H9 (cell line): ENCODE results near the gene RPL19. TPM values are rescaled to one million over a fixed set of nuclear protein-coding genes. Genes with fewer than 3 reads are reported as not detected.
A peak's percentile ranks its signal among the peaks of the same experiment; 100 is the strongest.

Experiments
- DNase-seq: peaks from one replicate; pipeline ENCODE4 v3.0.0-alpha.2; 2017
- H2AFZ ChIP-seq: one replicate; pipeline ENCODE4 v1.6.1; 2013; ENCODE audit warnings: mild to moderate bottlenecking, low read length, control low read depth, moderate library complexity
- H2AK5ac ChIP-seq: 2 replicates; pipeline ENCODE4 v1.6.1; 2013; ENCODE audit warnings: low read length, control low read depth, mixed read lengths; ENCODE audit not compliant: insufficient read length
- H2BK120ac ChIP-seq: one replicate; pipeline ENCODE4 v1.6.1; 2013; ENCODE audit warnings: low read depth, mild to moderate bottlenecking, low read length, control low read depth, inconsistent platforms; ENCODE audit not compliant: poor library complexity, severe bottlenecking
- H2BK12ac ChIP-seq: 2 replicates; pipeline ENCODE4 v1.6.1; 2013; ENCODE audit warnings: low read length, control low read depth, mixed read lengths, low read depth; ENCODE audit not compliant: insufficient read length
- H2BK15ac ChIP-seq: 2 replicates; pipeline ENCODE4 v1.6.1; 2013; ENCODE audit warnings: low read depth, low read length, control low read depth
- H2BK20ac ChIP-seq: one replicate; pipeline ENCODE4 v1.6.1; 2013; ENCODE audit warnings: low read depth, mild to moderate bottlenecking, low read length, control low read depth, inconsistent platforms; ENCODE audit not compliant: poor library complexity, severe bottlenecking
- H2BK5ac ChIP-seq: 2 replicates; pipeline ENCODE4 v1.6.1; 2013; ENCODE audit warnings: low read length, control low read depth, mixed read lengths; ENCODE audit not compliant: insufficient read length
- H3K14ac ChIP-seq: 2 replicates; pipeline ENCODE4 v1.6.1; 2013; ENCODE audit warnings: low read length, control low read depth; ENCODE audit not compliant: insufficient read depth
- H3K18ac ChIP-seq: 2 replicates; pipeline ENCODE4 v1.6.1; 2013; ENCODE audit warnings: low read depth, mild to moderate bottlenecking, mixed read lengths, low read length, control low read depth; ENCODE audit not compliant: insufficient read length
- H3K23ac ChIP-seq: 2 replicates; pipeline ENCODE4 v1.6.1; 2013; ENCODE audit warnings: low read length, control low read depth, mixed read lengths, low read depth; ENCODE audit not compliant: insufficient read length
- H3K23me2 ChIP-seq: 2 replicates; pipeline ENCODE4 v1.6.1; 2013; ENCODE audit warnings: low read depth, mild to moderate bottlenecking, mixed read lengths, low read length, control low read depth; ENCODE audit not compliant: insufficient read length, poor library complexity, severe bottlenecking
- H3K27ac ChIP-seq: 2 replicates; pipeline ENCODE4 v1.5.1; 2013; ENCODE audit warnings: low read length, control low read depth, mixed read lengths, low read depth; ENCODE audit not compliant: insufficient read length
- H3K27me3 ChIP-seq: 2 replicates; pipeline ENCODE4 v1.6.1; 2013; ENCODE audit warnings: low read length, control low read depth, inconsistent platforms; ENCODE audit not compliant: insufficient read depth
- H3K4ac ChIP-seq: 2 replicates; pipeline ENCODE4 v1.6.1; 2013; ENCODE audit warnings: low read depth, mild to moderate bottlenecking, control low read depth, inconsistent platforms, low read length, moderate library complexity
- H3K4me1 ChIP-seq: 2 replicates; pipeline ENCODE4 v1.6.1; 2013; ENCODE audit warnings: low read length, control low read depth, inconsistent platforms; ENCODE audit not compliant: insufficient read depth
- H3K4me2 ChIP-seq: 2 replicates; pipeline ENCODE4 v1.6.1; 2013; ENCODE audit warnings: low read length, control low read depth, mixed read lengths; ENCODE audit not compliant: insufficient read length, insufficient read depth
- H3K56ac ChIP-seq: 2 replicates; pipeline ENCODE4 v1.6.1; 2013; ENCODE audit warnings: low read depth, mild to moderate bottlenecking, mixed read lengths, low read length, control low read depth; ENCODE audit not compliant: insufficient read length
- H3K79me1 ChIP-seq: 2 replicates; pipeline ENCODE4 v1.6.1; 2013; ENCODE audit warnings: low read depth, mild to moderate bottlenecking, moderate library complexity, low read length, control low read depth, inconsistent platforms; ENCODE audit not compliant: insufficient read depth, poor library complexity, severe bottlenecking
- H3K79me2 ChIP-seq: 2 replicates; pipeline ENCODE4 v1.6.1; 2013; ENCODE audit warnings: low read length, control low read depth, inconsistent platforms; ENCODE audit not compliant: insufficient read depth
- H3K9ac ChIP-seq: 2 replicates; pipeline ENCODE4 v1.6.1; 2013; ENCODE audit warnings: low read length, control low read depth, mixed read lengths; ENCODE audit not compliant: insufficient read length; ENCODE audit errors: extremely low read depth
- H3K9me3 ChIP-seq: one replicate; pipeline ENCODE4 v1.6.1; 2013; ENCODE audit warnings: low read depth, low read length, inconsistent platforms; ENCODE audit not compliant: control insufficient read depth
- H3T11ph ChIP-seq: one replicate; pipeline ENCODE4 v1.6.1; 2013; ENCODE audit warnings: mild to moderate bottlenecking, low read length, control low read depth, inconsistent platforms
- H4K20me1 ChIP-seq: one replicate; pipeline ENCODE4 v1.6.1; 2013; ENCODE audit not compliant: control insufficient read depth, insufficient read length, insufficient read depth
- H4K5ac ChIP-seq: 2 replicates; pipeline ENCODE4 v1.6.1; 2013; ENCODE audit warnings: low read depth, mild to moderate bottlenecking, mixed read lengths, low read length, control low read depth; ENCODE audit not compliant: insufficient read length
- H4K8ac ChIP-seq: replicated peaks from 2 replicates; pipeline ENCODE4 v1.6.1; 2013; ENCODE audit warnings: low read length, control low read depth, mixed read lengths, low read depth; ENCODE audit not compliant: insufficient read length
- H4K91ac ChIP-seq: 2 replicates; pipeline ENCODE4 v1.6.1; 2013; ENCODE audit warnings: low read depth, mild to moderate bottlenecking, moderate library complexity, mixed read lengths, low read length, control low read depth; ENCODE audit not compliant: insufficient read length
- H3K27ac Mint-ChIP-seq, 3 experiments: 2 replicates in 2 of 3; 3 replicates in 1 of 3; pipeline ENCODE4 v1.8.0; 2020 to 2021; ENCODE audit warnings: mixed read lengths in 3 of 3, mild to moderate bottlenecking in 1 of 3, moderate library complexity in 1 of 3
- H3K27me3 Mint-ChIP-seq: 2 replicates; pipeline ENCODE4 v1.8.0; 2021; ENCODE audit warnings: low read depth, mild to moderate bottlenecking, moderate library complexity, mixed read lengths
- H3K36me3 Mint-ChIP-seq, 3 experiments: 2 replicates in 2 of 3; 3 replicates in 1 of 3; pipeline ENCODE4 v1.8.0; 2020 to 2021; ENCODE audit warnings: low read depth in 3 of 3, mixed read lengths in 3 of 3; ENCODE audit not compliant: insufficient read depth in 1 of 3
- H3K4me1 Mint-ChIP-seq, 2 experiments: 2 replicates each; pipeline ENCODE4 v1.8.0; 2020; ENCODE audit warnings: mixed read lengths in 2 of 2
- H3K4me3 Mint-ChIP-seq, 2 experiments: 2 replicates in 1 of 2; 3 replicates in 1 of 2; pipeline ENCODE4 v1.8.0; 2020 to 2021; ENCODE audit warnings: mild to moderate bottlenecking in 2 of 2, mixed read lengths in 2 of 2, moderate library complexity in 1 of 2
- H3K9me3 Mint-ChIP-seq, 2 experiments: 2 replicates in 1 of 2; 3 replicates in 1 of 2; pipeline ENCODE4 v1.8.0; 2020; ENCODE audit warnings: mild to moderate bottlenecking in 2 of 2, mixed read lengths in 2 of 2, moderate library complexity in 1 of 2
- WGBS: extraction: QIAGEN DNeasy Blood & Tissue Kit; methylation state at CpG from one replicate; pipeline ENCODE4 v1.1.7; 2013; ENCODE audit warnings: missing lambda C conversion rate, low lambda C conversion rate, mixed read lengths; ENCODE audit not compliant: insufficient read length; ENCODE audit errors: extremely low coverage; 5-methylcytosine and 5-hydroxymethylcytosine counted together
- total RNA-seq: library from RNA; stranded (reverse); gene quantifications from 2 replicates; pipeline ENCODE4 v1.2.1, GENCODE V29; 2021
- TF ChIP-seq, protein P1 (sequence below): fragments of 200-600 bp; sonication (generic); conservative IDR thresholded peaks from 3 replicates; pipeline ENCODE4 v1.8.0; 2021; ENCODE audit warnings: antibody characterized with exemption, mild to moderate bottlenecking

RPL19 gene
- total RNA-seq, 1 experiment from 2014 or later, result 2,038 TPM

DNA sequence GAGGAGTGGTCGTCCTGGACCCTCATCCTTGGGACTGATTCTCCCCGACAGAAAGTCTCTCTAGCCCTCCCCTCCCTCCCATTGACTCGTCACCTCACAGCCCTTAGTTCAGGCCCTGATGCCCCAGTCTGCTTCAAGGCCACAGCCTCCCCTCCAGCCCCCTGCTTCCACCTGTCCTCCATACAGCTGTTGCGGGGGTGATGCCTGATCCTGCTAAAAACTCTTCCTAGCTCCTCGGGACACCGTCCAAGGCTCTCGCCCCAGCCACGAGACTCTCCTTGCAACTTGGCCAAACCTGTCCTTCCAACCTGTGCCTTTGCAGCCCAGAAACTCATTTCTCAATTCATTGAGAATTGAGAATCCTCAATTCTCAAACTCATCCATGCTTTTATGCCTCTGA lies 18.8 kb downstream of the RPL19 start:
- WGBS, result no CpG with 5 or more reads among the region's 8 CpGs
- no peak overlapping the region for H3K4me2 ChIP-seq

More for the DNA sequence above, 18.8 kb downstream of the RPL19 start:
- Histone ChIP-seq H3K23ac (no peak overlapping the region), H3K27me3 (peaks cover 1% of the 10 kb centered on the region; the same call in 1 of the 2 replicates), H2AFZ (no peak overlapping the region), H2AK5ac (no peak overlapping the region), H4K91ac (no peak overlapping the region), H2BK12ac (no peak overlapping the region), H2BK20ac (no peak overlapping the region), H3K79me2 (no peaks in the 10 kb centered on the region), H3K79me1 (no peaks in the 10 kb centered on the region), H2BK120ac (no peak overlapping the region), H3K23me2 (no peaks in the 10 kb centered on the region), H3K27ac (no peak overlapping the region), H3K56ac (no peak overlapping the region), H2BK5ac (no peak overlapping the region), H2BK15ac (no peak overlapping the region), H3K9me3 (no peaks in the 10 kb centered on the region), H3K14ac (no peak overlapping the region), H3K4ac (no peak overlapping the region), H4K5ac (no peak overlapping the region), H3K9ac (no peak overlapping the region), H4K8ac (no peak overlapping the region), H4K20me1 (no peaks in the 10 kb centered on the region), H3K4me1 (no peaks in the 10 kb centered on the region), H3T11ph (no peak overlapping the region), H3K18ac (no peak overlapping the region)
- TF ChIP-seq, protein P1, sequence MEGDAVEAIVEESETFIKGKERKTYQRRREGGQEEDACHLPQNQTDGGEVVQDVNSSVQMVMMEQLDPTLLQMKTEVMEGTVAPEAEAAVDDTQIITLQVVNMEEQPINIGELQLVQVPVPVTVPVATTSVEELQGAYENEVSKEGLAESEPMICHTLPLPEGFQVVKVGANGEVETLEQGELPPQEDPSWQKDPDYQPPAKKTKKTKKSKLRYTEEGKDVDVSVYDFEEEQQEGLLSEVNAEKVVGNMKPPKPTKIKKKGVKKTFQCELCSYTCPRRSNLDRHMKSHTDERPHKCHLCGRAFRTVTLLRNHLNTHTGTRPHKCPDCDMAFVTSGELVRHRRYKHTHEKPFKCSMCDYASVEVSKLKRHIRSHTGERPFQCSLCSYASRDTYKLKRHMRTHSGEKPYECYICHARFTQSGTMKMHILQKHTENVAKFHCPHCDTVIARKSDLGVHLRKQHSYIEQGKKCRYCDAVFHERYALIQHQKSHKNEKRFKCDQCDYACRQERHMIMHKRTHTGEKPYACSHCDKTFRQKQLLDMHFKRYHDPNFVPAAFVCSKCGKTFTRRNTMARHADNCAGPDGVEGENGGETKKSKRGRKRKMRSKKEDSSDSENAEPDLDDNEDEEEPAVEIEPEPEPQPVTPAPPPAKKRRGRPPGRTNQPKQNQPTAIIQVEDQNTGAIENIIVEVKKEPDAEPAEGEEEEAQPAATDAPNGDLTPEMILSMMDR, result no peak
- H3K4me1 Mint-ChIP-seq, result peaks cover 8 to 17% of the 10 kb centered on the region in 2 experiments
- peaks cover 76% of the 10 kb centered on the region for H3K27me3 Mint-ChIP-seq
- H3K4me3 Mint-ChIP-seq, result no peak overlapping the region
- no peaks in the 10 kb centered on the region; a peak in 1 of 7 replicates for H3K36me3 Mint-ChIP-seq
- no peak overlapping the region for H3K27ac Mint-ChIP-seq
- peak; percentile 26 for DNase-seq
- no peaks in the 10 kb centered on the region for H3K9me3 Mint-ChIP-seq
